Activated CD4-positive, alpha-beta T cell treated with anti-CD3 and anti-CD28 coated beads for 1 hour (primary cell): ENCODE results near the gene HTR3B.

Experiments used
- DNase-seq: peaks from one replicate; pipeline ENCODE4 v3.0.0-alpha.2; 2020

HTR3B gene

GRCh38 chr11:113949891-113950290, 45.3 kb downstream of the HTR3B start:
- DNase-seq: no peak

GRCh38 chr11:113951537-113951936, 46.9 kb downstream of the HTR3B start:
- no peak for DNase-seq

GRCh38 chr11:113952070-113952469, 47.5 kb downstream of the HTR3B start:
- DNase-seq: no peak

- DNase-seq: no peak
Measured at GRCh38 chr11:113952588-113952987, 48.0 kb downstream of the HTR3B start.

GRCh38 chr11:113954235-113954634, 49.6 kb downstream of the HTR3B start:
- DNase-seq: no peak

GRCh38 chr11:113956986-113957385, 52.4 kb downstream of the HTR3B start:
- DNase-seq: no peak

- DNase-seq: no peak
Measured at GRCh38 chr11:113960702-113961330, 56.2 kb downstream of the HTR3B start.

GRCh38 chr11:113967361-113967760, 62.8 kb downstream of the HTR3B start:
- no peak for DNase-seq

GRCh38 chr11:113971506-113972195, 67.1 kb downstream of the HTR3B start:
- DNase-seq: no peak

GRCh38 chr11:113974741-113975470, 70.3 kb downstream of the HTR3B start, which contains the start of gene HTR3A:
Gene HTR3A, plus strand, starts transcription at chr11:113975108. Its CDS starts 218 bp downstream, at chr11:113975326.
- no peak for DNase-seq

GRCh38 chr11:113977071-113977490, 72.5 kb downstream of the HTR3B start:
- DNase-seq: no peak

GRCh38 chr11:113977701-113978100, 73.1 kb downstream of the HTR3B start:
- DNase-seq: no peak

GRCh38 chr11:113979431-113979830, 74.8 kb downstream of the HTR3B start:
- DNase-seq: no peak

- DNase-seq: no peak
Measured at GRCh38 chr11:113980785-113981184, 76.2 kb downstream of the HTR3B start.

- no peak for DNase-seq
Measured at GRCh38 chr11:113982306-113982705, 77.7 kb downstream of the HTR3B start.

- DNase-seq: no peak
Measured at GRCh38 chr11:113984781-113985180, 80.2 kb downstream of the HTR3B start.

- DNase-seq: no peak
Measured at GRCh38 chr11:113985906-113986305, 81.3 kb downstream of the HTR3B start.

- DNase-seq: no peak
Measured at GRCh38 chr11:113986351-113987140, 82.0 kb downstream of the HTR3B start.

GRCh38 chr11:113989381-113989780, 84.8 kb downstream of the HTR3B start:
- no peak for DNase-seq

- no peak for DNase-seq
Measured at GRCh38 chr11:113989916-113990315, 85.3 kb downstream of the HTR3B start.

GRCh38 chr11:113991170-113991569, 86.6 kb downstream of the HTR3B start:
- no peak for DNase-seq

- DNase-seq: no peak
Measured at GRCh38 chr11:113991718-113992458, 87.3 kb downstream of the HTR3B start.
